22Rv1 (cell line): Measurements from ENCODE around the gene FAM120B.

Experiments
- ZFX ChIP-seq: fragments of 450-650 bp; IDR thresholded peaks from 2 replicates; pipeline ENCODE4 v1.6.1; 2017; ENCODE audit warnings: antibody characterized with exemption, borderline replicate concordance
- TF ChIP-seq, protein P1 (sequence below): fragments of 450-650 bp; IDR thresholded peaks from 2 replicates; pipeline ENCODE4 v1.5.1; 2017; ENCODE audit warnings: mild to moderate bottlenecking

DNA sequence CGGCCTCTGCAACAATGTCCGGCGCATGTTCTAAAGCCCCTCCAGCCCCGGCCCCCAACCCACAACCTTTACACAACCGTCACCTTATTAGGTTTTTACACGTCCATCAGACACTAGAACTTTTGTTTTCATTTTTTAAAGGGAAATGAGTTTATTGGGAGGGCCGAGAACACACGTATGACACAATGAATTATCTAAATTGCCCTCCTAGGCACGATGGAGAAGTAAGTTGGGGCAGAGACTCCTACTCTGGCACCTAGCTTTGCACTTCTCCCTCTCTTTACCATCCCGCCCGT is 14.5 kb upstream of the FAM120B start:
- TF ChIP-seq, protein P1, sequence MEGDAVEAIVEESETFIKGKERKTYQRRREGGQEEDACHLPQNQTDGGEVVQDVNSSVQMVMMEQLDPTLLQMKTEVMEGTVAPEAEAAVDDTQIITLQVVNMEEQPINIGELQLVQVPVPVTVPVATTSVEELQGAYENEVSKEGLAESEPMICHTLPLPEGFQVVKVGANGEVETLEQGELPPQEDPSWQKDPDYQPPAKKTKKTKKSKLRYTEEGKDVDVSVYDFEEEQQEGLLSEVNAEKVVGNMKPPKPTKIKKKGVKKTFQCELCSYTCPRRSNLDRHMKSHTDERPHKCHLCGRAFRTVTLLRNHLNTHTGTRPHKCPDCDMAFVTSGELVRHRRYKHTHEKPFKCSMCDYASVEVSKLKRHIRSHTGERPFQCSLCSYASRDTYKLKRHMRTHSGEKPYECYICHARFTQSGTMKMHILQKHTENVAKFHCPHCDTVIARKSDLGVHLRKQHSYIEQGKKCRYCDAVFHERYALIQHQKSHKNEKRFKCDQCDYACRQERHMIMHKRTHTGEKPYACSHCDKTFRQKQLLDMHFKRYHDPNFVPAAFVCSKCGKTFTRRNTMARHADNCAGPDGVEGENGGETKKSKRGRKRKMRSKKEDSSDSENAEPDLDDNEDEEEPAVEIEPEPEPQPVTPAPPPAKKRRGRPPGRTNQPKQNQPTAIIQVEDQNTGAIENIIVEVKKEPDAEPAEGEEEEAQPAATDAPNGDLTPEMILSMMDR = no peak
- TF ChIP-seq ZFX = no peak
